Activated naive CD4-positive, alpha-beta T cell treated with anti-CD3 and anti-CD28 coated beads for 36 hours (primary cell): Measurements from ENCODE around the gene PBRM1. TPM values are rescaled to one million over a fixed set of nuclear protein-coding genes. Genes with fewer than 3 reads are reported as not detected.

ENCODE experiments used
- CTCF ChIA-PET: fragments of 350-600 bp; sonication (Branson Sonifier 250); formaldehyde crosslinking; loops from one replicate; lab custom pipeline; 2021; ENCODE audit warnings: antibody characterized with exemption; lab: Charles Lee
- DNase-seq: peaks from one replicate; pipeline ENCODE4 v3.0.0-alpha.2; 2020
- H3K27ac Mint-ChIP-seq: one replicate; pipeline ENCODE4 v1.8.0; 2021; ENCODE audit warnings: mild to moderate bottlenecking, mixed read lengths
- H3K27me3 Mint-ChIP-seq: one replicate; pipeline ENCODE4 v1.8.0; 2021; ENCODE audit warnings: low read depth, mixed read lengths
- H3K36me3 Mint-ChIP-seq: one replicate; pipeline ENCODE4 v1.8.0; 2021; ENCODE audit warnings: low read depth, mixed read lengths
- H3K4me1 Mint-ChIP-seq: one replicate; pipeline ENCODE4 v1.8.0; 2021; ENCODE audit warnings: low read depth, mixed read lengths
- H3K4me3 Mint-ChIP-seq: one replicate; pipeline ENCODE4 v1.8.0; 2021; ENCODE audit warnings: mild to moderate bottlenecking, moderate library complexity, mixed read lengths
- H3K9me3 Mint-ChIP-seq: one replicate; pipeline ENCODE4 v1.8.0; 2021; ENCODE audit warnings: mixed read lengths
- intact Hi-C: fragments of 100-400 bp; cut with micrococcal nuclease; formaldehyde crosslinking; loops from one replicate; pipeline ENCODE4 v1.15.1; 2023
- total RNA-seq, 2 experiments: library from RNA; stranded (reverse); gene quantifications; one replicate each; pipeline ENCODE4 v1.2.3, GENCODE V29; 2021

Gene PBRM1
- total RNA-seq, 2 experiments from 2014 or later, result 49.9 to 57.7 TPM

- H3K36me3 Mint-ChIP-seq, result peaks cover 39% of the 10 kb centered on the region
- H3K4me1 Mint-ChIP-seq, result peaks cover 48% of the 10 kb centered on the region
- no peaks in the 10 kb centered on the region for H3K9me3 Mint-ChIP-seq
- CTCF ChIA-PET, result no interaction called here
- no peaks in the 10 kb centered on the region for H3K27me3 Mint-ChIP-seq
- DNase-seq, result no peak
- H3K27ac Mint-ChIP-seq, result peak overlapping the region; percentile 81
- intact Hi-C loops, result loop anchor here (1.0 kb wide), 1 partner anchor 11 kb away; the partner anchor contains the start of gene GNL3
- H3K4me3 Mint-ChIP-seq, result no peak overlapping the region
Measured at GRCh38 chr3:52696830-52697631, 11.3 kb upstream of the PBRM1 start.

GRCh38 chr3:52695798-52696671, 10.3 kb upstream of the PBRM1 start:
- CTCF ChIA-PET, result no interaction called here
- Mint-ChIP-seq H3K27ac (peak overlapping the region; percentile 81), H3K4me1 (peaks cover 51% of the 10 kb centered on the region), H3K9me3 (no peaks in the 10 kb centered on the region), H3K36me3 (peaks cover 46% of the 10 kb centered on the region), H3K27me3 (no peaks in the 10 kb centered on the region), H3K4me3 (no peak overlapping the region)
- no peak for DNase-seq
- intact Hi-C loops, result loop anchor here (1.0 kb wide), 2 partner anchors 9 to 10 kb away; partner anchors contain the start of genes GLT8D1 and GNL3

- intact Hi-C loops, result loop anchor here (1.0 kb wide), 1 partner anchor 11 kb away; the partner anchor contains the start of gene GLT8D1
- no peak for DNase-seq
Measured at GRCh38 chr3:52694528-52695189, 8.9 kb upstream of the PBRM1 start.

GRCh38 chr3:52693071-52693470, 7.4 kb upstream of the PBRM1 start:
- Mint-ChIP-seq H3K4me3 (no peak overlapping the region), H3K36me3 (peaks cover 72% of the 10 kb centered on the region), H3K9me3 (no peaks in the 10 kb centered on the region), H3K4me1 (peaks cover 74% of the 10 kb centered on the region), H3K27ac (peak overlapping the region; percentile 68), H3K27me3 (no peaks in the 10 kb centered on the region)
- CTCF ChIA-PET, result interaction anchor here (1.2 to 1.6 kb wide), 2 partner anchors 9 to 21 kb away, joined by 3 read pairs; no protein-coding TSS in a partner anchor
- intact Hi-C loops, result no loop called here
- DNase-seq, result no peak

More at GRCh38 chr3:52694528-52695189, 8.9 kb upstream of the PBRM1 start:
- Mint-ChIP-seq H3K27me3 (no peaks in the 10 kb centered on the region), H3K9me3 (no peaks in the 10 kb centered on the region), H3K36me3 (peaks cover 59% of the 10 kb centered on the region), H3K4me1 (peaks cover 62% of the 10 kb centered on the region), H3K27ac (peak overlapping the region; percentile 44), H3K4me3 (no peak overlapping the region)
- CTCF ChIA-PET, result interaction anchor here (0.8 kb wide), 1 partner anchor 67 kb away, joined by 4 read pairs; no protein-coding TSS in a partner anchor

GRCh38 chr3:52690560-52690959, 4.8 kb upstream of the PBRM1 start:
- CTCF ChIA-PET, result no interaction called here
- no peak overlapping the region for H3K4me3 Mint-ChIP-seq

GRCh38 chr3:52689151-52689550, 3.4 kb upstream of the PBRM1 start:
- Mint-ChIP-seq H3K27ac (peak overlapping the region; percentile 91), H3K9me3 (no peaks in the 10 kb centered on the region), H3K4me1 (peaks cover 67% of the 10 kb centered on the region), H3K27me3 (no peaks in the 10 kb centered on the region), H3K36me3 (peaks cover 77% of the 10 kb centered on the region), H3K4me3 (no peak overlapping the region)
- DNase-seq, result no peak
- intact Hi-C loops, result loop anchor here (5.0 to 10.0 kb wide), 4 partner anchors 208 to 694 kb away; partner anchors contain the start of genes DUSP7, RPL29 and STIMATE
- CTCF ChIA-PET, result no interaction called here

More at GRCh38 chr3:52690560-52690959, 4.8 kb upstream of the PBRM1 start:
- peak overlapping the region; percentile 91 for H3K27ac Mint-ChIP-seq
- no peaks in the 10 kb centered on the region for H3K27me3 Mint-ChIP-seq
- intact Hi-C loops, result no loop called here
- H3K4me1 Mint-ChIP-seq, result peaks cover 64% of the 10 kb centered on the region
- peaks cover 81% of the 10 kb centered on the region for H3K36me3 Mint-ChIP-seq
- no peak for DNase-seq
- no peaks in the 10 kb centered on the region for H3K9me3 Mint-ChIP-seq

GRCh38 chr3:52688266-52688665, 2.6 kb upstream of the PBRM1 start:
- Mint-ChIP-seq H3K27me3 (no peaks in the 10 kb centered on the region), H3K9me3 (no peaks in the 10 kb centered on the region), H3K4me1 (peaks cover 68% of the 10 kb centered on the region), H3K4me3 (peak overlapping the region; percentile 90), H3K36me3 (peaks cover 70% of the 10 kb centered on the region), H3K27ac (peak overlapping the region; percentile 91)
- intact Hi-C loops, result loop anchor here (5.0 to 10.0 kb wide), 4 partner anchors 209 to 693 kb away; partner anchors contain the start of genes DUSP7, RPL29 and STIMATE
- CTCF ChIA-PET, result interaction anchor here (0.7 kb wide), 1 partner anchor 250 kb away, joined by 4 read pairs; no protein-coding TSS in a partner anchor
- no peak for DNase-seq

GRCh38 chr3:52685285-52685708, 416 bp downstream of the PBRM1 start:
- peaks cover 72% of the 10 kb centered on the region for H3K4me1 Mint-ChIP-seq
- H3K27me3 Mint-ChIP-seq, result no peaks in the 10 kb centered on the region
- H3K36me3 Mint-ChIP-seq, result peaks cover 47% of the 10 kb centered on the region
- H3K27ac Mint-ChIP-seq, result peak overlapping the region; percentile 90
- no peaks in the 10 kb centered on the region for H3K9me3 Mint-ChIP-seq
- CTCF ChIA-PET, result no interaction called here
- DNase-seq, result peak; percentile 93
- intact Hi-C loops, result loop anchor here (1.0 to 10.0 kb wide), 10 partner anchors 20 to 690 kb away; partner anchors contain the start of genes DUSP7, GLT8D1, NISCH and POC1A
- H3K4me3 Mint-ChIP-seq, result peak overlapping the region; percentile 79

GRCh38 chr3:52684184-52684583, 1.5 kb downstream of the PBRM1 start:
- intact Hi-C loops, result loop anchor here (2.0 to 10.0 kb wide), 3 partner anchors 229 to 689 kb away; partner anchors contain the start of genes DUSP7, NISCH, RPL29 and TNNC1
- Mint-ChIP-seq H3K27ac (peak overlapping the region; percentile 90), H3K4me3 (peak overlapping the region; percentile 79), H3K27me3 (no peaks in the 10 kb centered on the region), H3K4me1 (peaks cover 75% of the 10 kb centered on the region), H3K36me3 (peaks cover 47% of the 10 kb centered on the region), H3K9me3 (no peaks in the 10 kb centered on the region)
- CTCF ChIA-PET, result interaction anchor here (0.7 kb wide), 1 partner anchor 59 kb away, joined by 6 read pairs; no protein-coding TSS in a partner anchor
- DNase-seq, result no peak

GRCh38 chr3:52683611-52684010, 2.1 kb downstream of the PBRM1 start:
- Mint-ChIP-seq H3K9me3 (no peaks in the 10 kb centered on the region), H3K36me3 (peaks cover 47% of the 10 kb centered on the region), H3K27ac (peak overlapping the region; percentile 90), H3K27me3 (no peaks in the 10 kb centered on the region), H3K4me3 (peak overlapping the region; percentile 27), H3K4me1 (peaks cover 75% of the 10 kb centered on the region)
- CTCF ChIA-PET, result interaction anchor here (0.7 kb wide), 1 partner anchor 58 kb away, joined by 6 read pairs; no protein-coding TSS in a partner anchor
- no peak for DNase-seq
- intact Hi-C loops, result loop anchor here (2.0 to 10.0 kb wide), 3 partner anchors 229 to 689 kb away; partner anchors contain the start of genes DUSP7, NISCH, RPL29 and TNNC1

- H3K36me3 Mint-ChIP-seq, result peaks cover 40% of the 10 kb centered on the region
- CTCF ChIA-PET, result interaction anchor here (0.5 to 1.8 kb wide), 2 partner anchors 11 to 55 kb away, joined by 3 to 6 read pairs; no protein-coding TSS in a partner anchor
Measured at GRCh38 chr3:52682016-52682415, 3.7 kb downstream of the PBRM1 start.

More at GRCh38 chr3:52682016-52682415, 3.7 kb downstream of the PBRM1 start:
- H3K27me3 Mint-ChIP-seq, result no peaks in the 10 kb centered on the region
- no peaks in the 10 kb centered on the region for H3K9me3 Mint-ChIP-seq
- H3K4me1 Mint-ChIP-seq, result peaks cover 59% of the 10 kb centered on the region
- peak overlapping the region; percentile 85 for H3K27ac Mint-ChIP-seq
- DNase-seq, result peak; percentile 68
- intact Hi-C loops, result loop anchor here (1.0 to 10.0 kb wide), 3 partner anchors 210 to 687 kb away; partner anchors contain the start of genes DUSP7 and RPL29
- H3K4me3 Mint-ChIP-seq, result peak overlapping the region; percentile 47
